HG03558 (cell line): ENCODE data around the gene PIAS3.

Source experiments
- ATAC-seq: cut with Tn5 transposase; IDR thresholded peaks from one replicate; pipeline ENCODE4 v1.9.1; 2021; ENCODE audit warnings: moderate number of reproducible peaks; ENCODE audit not compliant: unreplicated experiment; ENCODE audit errors: extremely low read depth

The PIAS3 gene

DNA sequence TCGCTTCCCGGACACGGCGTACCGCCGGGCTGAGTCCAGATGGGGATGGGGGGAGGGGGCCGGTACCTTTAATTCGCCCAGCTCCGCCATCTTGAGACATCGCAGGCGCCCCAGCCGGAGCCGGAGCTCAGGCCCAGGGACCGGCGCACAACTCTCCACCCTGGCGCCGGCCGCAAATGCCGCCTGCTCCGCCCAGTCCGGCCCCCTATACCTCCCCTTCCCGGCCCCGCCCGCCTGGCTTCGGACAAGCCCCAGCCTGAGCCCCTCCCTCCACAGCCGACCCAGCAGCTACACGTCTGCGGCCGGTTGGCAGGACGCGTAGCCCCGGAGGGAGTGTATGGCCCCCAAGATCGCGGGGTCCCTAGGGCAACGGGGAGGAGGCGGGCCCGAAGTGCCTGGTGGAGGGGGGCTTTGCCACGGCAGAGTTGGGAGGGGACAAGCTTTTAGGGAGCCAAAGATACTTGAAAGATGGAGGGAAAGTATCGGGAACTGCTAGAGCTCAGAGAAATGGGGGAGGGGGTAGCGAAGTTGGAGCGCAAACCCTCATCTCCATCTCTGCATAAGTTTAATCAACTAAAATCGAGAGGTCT, at the start of gene PIAS3:
PIAS3 (minus strand) TSS at position 181 of the 590 bp plus-strand sequence; CDS start at position 90, 91 bp downstream.
- ATAC-seq, result peak; percentile 76

DNA sequence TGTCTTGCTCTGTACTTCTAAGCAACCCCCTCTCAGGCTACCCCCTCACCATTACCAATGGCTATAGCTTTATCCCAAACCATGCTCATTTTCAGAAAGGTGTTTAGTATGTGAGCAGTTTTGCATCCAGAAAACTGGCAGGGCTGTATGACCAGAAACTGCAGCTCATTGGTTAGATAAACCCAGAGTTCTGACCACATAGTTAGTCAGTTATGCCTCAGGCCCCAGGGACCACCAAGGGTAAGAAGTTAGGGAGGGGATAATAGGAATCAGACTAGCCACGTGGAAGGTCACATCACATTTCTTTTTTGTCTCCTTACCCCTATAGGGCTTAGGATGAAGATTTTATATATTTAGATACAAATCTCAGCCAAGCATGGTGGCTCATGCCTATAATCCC, 49.8 kb upstream of the PIAS3 start:
- ATAC-seq, result no peak

DNA sequence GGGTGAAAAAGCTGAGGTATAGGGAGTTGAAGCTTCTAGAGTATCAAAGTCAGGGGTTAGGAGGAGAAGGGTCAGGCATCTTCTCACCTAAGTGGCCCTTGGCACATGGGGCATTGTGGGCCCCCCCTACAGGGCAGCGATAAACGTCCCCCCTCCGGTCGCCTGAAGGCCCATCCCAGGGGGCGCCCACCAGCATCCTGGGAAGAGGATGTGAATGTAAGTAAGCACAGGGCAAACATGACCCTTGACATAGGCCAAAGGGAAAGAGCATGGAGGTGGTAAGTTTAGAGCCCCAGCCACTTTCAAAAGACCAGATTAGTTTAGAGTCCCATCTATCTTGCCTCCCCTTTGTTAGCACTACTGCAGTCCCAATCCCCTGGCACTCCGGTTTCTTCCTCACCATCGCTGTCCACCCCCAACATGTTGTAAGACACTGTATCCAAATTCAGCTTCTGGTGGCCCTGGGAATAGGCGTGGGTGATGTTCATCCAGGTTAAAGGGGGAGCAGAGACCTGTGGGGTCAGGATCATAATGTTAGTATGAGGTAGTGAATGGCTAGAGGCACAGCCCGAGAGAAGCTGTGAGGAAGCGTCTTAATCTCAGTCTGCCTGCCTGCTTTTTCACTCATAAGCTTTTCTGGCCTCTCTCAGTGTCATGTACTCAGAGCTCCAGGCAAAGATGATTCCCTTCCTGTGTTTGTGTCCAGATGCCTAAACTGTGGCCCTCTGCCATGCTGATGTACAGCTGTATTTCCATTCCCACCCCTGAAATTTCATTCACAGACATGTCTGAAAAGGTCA, 48.3 kb upstream of the PIAS3 start:
- no peak for ATAC-seq

DNA sequence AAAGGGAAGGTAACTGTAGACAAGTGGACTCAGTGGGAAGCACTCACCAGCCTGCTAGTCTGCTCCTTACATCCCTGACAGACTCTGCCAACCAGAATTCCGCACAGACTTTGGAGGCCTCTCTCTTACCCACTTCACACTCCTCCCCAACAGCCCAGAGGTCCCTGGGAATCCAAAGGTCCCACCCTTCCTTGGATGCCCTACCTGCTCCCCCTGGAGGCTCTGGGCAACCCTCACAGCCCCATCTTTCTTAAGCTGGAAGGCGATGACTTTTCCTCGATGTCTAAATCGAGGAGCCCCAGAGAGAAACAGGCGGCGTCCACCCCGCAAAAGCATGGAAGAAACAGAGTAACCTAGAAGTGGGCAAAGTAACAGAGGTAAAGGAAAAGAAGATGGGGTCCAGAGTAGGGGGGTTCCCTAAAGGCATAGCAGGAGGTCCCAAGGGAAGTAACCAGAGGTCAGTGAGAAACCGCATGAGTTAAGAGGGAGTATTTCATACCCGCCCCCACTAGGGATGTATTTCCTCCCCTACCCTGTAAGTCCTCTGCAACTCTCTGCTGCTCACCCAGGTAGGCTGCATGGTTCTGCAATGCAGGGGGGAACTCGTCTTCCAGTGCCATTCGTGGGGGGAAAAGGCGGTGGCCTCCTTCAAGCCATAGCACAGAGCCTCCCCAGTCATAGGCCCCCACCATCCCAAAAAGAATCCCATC, 42.6 kb upstream of the PIAS3 start:
- ATAC-seq, result no peak

DNA sequence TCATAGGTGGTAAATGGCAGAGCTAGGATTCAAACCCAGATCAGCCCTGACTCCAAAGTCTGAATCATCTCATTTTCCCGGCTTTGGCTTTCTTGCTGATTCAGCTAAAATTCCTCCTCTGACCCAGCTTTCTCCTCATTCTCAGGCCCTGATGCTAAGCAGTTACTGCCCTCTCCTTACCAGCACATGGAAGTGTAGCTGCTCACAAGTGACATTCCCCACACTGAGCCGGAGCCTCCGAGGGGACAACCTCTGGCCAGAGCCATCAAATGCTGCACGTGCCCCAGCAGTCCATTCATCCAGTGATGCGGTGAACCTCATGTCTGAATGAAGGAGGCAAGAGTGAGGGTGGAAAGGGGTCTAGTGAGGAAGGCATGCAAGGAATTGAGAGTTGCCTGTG, 39.9 kb upstream of the PIAS3 start:
- ATAC-seq, result no peak

DNA sequence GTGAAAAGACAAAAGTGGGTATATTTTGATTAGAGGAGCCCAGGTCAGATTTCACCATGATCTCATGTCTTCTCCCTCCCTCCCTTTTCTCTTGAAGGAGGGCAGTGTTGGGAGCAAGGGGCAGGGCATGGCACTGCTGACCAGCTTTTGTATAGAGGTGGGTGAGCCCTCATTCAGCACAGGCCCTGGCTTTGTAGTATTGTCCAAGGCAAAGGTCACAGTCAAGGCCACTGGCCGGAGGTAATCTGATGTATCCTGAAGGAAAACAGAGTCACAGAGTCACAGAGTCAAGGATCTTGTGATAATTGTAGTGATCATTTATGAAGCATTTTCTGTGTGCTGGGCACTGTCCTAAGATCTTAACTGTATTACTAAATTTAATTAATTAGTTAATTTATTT, 39.1 kb upstream of the PIAS3 start:
- ATAC-seq, result no peak

DNA sequence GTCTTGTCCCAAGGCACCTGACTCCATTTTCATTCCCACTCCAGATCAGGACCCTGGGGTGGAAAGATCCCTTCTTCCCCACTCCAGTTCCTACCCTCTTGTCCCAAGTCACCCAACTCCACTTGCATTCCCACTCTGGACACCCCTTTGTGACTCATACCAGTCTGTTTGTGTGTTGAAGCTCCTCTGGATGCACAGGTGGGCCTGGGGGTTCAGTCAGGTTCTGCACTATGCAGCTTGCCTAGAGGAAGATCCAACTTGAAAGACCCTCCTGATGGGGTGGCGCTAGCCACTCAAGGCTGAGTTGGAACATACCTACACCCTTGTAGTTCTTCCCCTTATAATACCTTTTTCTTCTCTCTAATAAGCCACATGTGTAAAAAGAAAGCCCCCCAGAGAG, 36.6 kb upstream of the PIAS3 start:
- no peak for ATAC-seq

DNA sequence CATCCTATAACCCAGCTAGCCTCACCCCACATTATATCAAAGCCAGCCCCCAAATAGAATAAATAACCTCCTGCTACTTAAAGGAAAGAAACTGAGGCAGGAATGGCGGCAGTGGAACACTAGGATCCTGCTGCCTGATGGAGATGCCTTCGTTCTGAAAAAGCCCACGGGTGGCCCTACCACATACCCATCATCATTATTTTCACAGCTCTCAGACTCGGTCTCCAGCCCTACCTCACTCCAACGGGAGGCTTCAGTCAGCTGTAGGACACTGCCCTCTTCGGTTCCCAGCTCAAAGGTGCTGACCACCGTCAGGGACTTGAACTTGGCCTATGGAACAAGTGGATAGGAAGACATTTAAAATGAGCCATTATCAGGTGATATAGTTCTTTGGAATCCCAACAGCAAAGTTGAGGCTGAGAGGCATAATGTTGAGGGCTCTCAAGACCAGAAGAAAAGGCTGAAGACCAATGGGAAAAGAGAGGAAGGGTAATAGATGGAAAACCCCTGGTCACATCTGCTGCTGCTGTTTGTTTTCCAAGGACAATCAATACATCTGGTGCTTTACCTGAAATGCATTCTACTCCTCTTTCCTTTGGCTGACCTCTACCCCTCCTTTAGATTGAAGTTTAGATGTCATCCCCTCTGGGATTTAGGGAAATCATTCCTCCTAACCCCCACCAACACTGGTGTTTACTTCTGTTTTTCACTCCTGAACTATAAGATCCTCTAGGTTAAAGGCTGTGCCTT, 34.6 kb upstream of the PIAS3 start:
- ATAC-seq, result no peak

DNA sequence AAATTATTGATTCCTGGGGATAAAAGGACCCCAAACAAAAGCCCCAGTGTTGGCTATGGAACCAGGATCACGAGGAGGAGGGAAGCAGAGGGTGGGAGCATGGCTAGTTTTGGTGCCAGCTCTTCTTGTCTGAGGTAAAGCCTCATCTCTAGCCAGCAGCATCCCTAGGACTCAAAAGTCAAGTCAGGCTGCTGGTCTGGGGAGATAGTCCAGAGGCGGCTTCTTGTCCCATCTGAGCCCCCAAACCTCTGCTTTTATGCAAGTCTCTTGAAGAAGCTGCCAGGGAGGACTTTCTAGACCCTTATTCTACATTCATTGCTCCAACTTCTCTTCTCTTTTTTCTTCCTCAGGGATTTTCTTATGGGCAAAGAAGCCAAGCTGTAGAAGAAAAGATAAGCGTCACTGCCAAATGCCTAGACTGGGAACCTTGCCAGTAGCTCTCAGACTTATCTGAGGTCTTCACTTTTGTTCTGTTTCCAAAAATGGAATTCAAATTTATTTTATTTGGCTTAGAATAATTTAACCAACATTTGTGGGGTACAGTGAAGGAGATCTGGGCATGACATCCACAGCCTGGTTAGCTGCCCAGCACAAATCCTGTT, 33.7 kb upstream of the PIAS3 start:
- ATAC-seq, result no peak

DNA sequence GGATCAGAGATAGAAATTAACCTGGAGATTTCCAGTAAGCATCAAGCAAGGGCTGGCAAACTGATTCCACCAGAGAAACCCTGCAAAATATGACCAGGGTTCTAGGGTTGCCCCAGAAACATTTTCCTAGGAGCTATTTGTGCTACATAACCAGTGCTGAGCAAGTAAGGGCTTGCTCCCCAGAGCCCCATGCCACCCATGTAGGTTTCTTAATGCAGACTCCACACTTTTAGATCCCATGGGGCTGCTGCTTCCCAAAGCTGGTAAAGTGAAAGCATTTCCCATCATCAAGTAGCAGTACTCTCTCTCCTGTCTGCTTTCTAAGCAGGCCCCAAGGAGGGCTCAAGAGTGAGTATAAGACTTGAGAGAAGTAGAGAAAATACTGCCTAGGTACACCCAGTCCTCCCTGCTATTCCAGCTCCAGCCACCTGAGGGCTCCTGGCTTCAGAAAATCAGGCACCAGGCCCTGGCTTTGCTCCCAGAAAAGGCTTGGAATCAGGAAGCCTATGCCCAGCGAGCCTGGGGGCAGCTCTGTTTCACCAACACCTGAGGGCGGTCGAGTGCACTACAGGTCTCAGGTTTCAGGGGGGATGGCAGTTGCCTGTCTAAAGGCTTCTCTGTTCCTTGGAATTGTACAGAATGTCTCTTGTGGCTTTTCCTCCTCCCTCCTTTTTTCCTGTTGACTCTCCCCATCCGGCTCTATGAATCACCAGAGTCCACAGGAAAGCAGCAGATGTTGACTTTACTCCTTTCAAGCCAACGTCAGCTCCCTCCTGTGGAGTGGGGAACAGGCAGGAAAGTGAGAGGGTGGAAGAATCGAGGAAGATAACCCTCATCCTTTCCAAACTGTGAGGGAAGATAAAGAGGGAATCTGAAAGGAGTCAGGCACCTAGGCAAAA, 33.0 kb upstream of the PIAS3 start:
- ATAC-seq, result no peak

DNA sequence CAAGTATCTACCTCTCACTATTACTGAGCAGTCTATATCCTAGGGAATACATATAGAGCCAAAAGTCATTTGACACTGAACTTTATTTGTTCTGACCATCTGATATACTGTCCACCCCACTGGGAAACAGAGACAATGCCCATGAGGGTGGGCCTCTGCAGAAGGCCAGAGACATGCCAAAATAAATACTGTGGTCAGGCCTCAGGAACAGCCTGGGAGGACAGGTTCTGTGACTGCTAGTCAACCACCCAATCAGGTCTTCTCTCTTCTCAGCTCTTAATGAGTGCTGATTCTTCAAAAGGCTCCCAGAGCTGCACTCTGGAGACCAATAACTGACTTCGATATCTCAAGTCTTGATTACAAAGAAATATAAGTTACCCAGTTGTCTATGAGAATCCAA, 32.3 kb upstream of the PIAS3 start:
- no peak for ATAC-seq

DNA sequence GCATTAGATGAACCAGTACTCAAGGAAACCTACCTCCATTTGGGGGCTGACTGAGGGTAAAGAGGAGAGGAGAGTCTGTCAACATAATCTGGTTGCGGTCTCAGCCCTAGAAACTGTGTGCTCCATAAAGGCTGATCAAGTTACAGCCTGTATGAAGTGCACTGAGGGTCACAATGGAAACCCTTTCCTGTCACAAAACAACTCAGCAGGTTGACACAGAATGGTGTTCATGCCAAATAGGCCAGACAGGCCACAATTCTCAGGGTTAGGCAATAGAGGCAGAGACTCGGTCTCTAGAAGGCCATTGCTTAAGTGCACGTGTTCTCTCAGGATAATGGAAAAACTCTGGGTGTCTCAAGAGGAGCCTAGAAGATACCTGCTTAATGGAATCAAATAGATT, 30.8 kb upstream of the PIAS3 start:
- no peak for ATAC-seq

DNA sequence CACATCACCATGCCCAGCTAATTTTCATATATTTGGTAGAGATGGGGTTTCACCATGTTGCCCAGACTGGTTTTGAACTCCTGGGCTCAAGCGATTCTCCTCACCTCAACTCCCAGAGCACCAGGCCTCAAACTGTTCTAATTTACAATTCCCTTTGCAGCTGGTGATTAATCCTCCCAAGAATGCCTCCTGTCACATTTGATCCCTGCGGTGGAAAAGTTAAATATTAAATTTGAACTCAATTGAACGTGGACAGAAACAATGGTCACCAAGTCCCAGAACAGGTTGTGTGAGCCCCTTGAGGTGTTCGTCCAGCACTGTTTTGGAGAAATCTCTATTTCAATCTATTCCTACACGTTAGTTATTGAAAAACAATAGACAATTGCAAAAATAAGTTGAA, 28.8 kb upstream of the PIAS3 start:
- no peak for ATAC-seq

DNA sequence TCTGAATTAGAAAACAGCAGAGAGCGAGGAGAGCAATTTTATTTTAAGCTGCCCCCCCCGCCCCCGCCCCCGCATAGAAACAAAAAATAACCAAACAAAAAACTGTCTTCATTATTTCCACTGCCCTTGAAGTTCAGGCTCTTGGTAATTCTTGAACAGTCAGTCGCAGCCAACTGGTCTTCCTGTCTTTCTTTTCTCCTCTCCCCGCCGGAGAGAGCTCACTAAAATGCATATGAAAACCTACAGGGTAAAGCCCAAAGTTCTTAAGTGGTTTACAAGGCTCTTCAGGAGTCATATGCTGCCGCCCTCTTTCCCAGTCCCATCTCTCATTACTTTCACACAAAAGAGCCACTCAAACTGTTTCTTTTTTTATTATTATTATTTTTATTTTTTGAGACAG, 27.9 kb upstream of the PIAS3 start:
- no peak for ATAC-seq

DNA sequence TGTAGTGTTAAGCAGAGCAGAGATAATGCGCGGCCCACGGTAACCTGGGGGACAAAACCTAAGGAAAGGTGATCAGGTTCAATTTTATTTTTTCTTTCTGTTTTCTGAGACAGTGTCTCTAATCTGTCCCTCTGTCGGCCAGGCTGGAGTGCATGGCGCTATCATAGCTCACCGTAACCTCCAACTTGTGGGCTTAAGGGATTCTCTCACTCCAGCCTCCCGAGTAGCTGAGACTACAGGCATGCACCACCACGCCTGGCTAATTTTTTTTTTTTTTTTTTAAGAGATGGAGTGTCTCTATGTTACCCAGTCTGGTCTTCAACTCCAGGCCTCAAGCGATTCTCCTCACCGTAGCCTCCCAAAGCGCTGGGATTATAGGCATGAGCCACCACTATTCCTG, 27.5 kb upstream of the PIAS3 start:
- ATAC-seq, result no peak

DNA sequence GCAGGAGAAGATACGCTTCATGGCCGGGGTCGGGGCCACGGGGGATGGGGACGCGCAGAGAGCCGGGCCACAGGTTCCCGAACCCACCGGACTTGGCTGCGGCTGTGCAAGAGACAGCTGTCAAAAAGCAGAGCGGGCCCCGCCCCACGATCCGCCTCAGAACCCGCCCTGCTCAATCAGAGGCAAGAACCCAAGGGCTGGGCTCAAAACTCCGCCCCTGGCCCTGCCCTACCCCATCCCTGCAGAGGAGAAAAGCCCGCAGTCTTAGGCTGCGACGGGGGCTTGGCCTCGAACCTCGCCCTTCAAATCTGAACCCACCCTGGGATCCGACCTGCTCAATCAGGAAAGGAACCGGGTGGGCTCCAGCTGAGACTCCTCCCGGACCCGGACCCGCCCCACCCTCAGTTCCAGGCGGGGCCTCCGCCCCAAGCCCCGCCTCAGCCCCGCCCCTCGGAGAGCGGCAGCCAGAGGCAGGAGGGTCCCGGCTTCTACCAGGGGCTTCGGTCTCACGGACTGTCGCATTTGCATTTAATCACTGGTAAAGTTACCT, 26.9 kb upstream of the PIAS3 start, which contains the start of gene ANKRD35:
ANKRD35 (minus strand) TSS at position 129 of the 550 bp plus-strand sequence; CDS start at position 21, 108 bp downstream.
- peak; percentile 87 for ATAC-seq

DNA sequence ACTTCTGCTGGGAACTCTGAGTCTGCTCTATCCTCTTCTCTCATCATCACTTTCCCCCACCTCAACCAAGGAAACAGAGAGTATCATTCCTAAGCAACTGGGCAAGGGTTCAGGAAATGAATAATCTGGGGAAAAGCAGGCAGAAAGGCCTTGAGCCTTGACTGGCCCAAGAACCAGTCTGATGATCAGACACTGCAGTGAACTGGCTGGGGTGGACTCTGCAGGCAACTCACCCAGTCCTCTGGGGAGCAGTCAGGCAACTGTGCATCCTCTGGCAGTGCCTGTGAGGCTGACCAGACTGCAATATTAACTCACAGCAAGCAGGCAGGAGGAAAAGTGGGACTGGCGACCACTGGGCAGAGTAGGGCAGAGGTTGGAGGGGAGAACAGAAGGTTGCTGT, 25.8 kb upstream of the PIAS3 start:
- no peak for ATAC-seq

DNA sequence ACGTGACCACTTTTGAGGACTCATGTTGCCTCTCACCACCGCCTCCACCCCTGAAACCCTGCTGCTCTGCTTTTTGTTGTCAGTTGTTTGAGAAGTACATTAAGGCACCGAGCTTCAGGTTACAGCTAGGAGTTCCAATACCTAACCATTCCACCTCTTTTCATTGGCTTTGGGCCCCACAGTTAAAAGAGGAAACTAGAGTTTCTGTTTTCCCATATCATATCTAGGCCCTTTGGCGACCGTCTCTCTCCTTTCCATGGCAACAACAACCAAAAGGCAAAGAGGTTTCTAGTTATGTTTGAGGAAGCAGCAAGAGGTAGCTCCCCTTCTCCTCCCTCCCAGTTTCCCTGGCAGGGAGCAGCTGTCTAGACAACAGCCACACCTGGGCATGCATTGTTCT, 20.9 kb upstream of the PIAS3 start:
- ATAC-seq, result no peak

DNA sequence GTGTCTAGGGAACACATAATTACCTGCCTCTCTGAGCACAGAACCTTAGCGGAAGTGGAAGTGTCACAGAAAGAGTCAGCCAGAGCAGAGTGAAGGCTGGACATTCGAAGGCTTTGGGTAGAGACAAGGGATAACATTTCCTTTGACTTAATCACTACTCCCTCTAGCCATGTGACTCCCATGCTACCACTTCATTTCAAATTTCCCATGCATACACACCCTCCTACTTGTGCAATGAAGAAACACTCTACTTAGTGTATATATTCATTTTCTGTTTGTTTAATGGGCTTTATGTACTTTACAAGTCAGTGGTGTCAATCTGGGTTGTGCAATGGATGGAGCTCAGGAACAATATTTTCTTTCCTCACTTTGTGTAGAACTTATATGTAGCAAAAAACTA, 19.8 kb upstream of the PIAS3 start:
- ATAC-seq, result no peak
